Measurements from ENCODE around the gene CSRP2.

GRCh38 chr12:76813972-76814371, 64.8 kb downstream of the CSRP2 start:
- TF ChIP-seq CTCF (optimal IDR thresholded peaks at IDR 0.05 in 1 of 3, IDR thresholded peaks at IDR 0.05 in 1 of 3, conservative IDR thresholded peaks at IDR 0.05 in 1 of 3; ENCODE audit: extremely low read depth in 1 of 3, insufficient read depth in 2 of 3, low read length in 3 of 3) (no peak), EZH2 (IDR thresholded peaks at IDR 0.05; ENCODE audit: low read length) (no peak)

Data from keratinocyte (primary cell).